IMR-90 (cell line): Measurements from ENCODE around the gene EIF4E3. TPM values are rescaled to one million over a fixed set of nuclear protein-coding genes. Genes with fewer than 3 reads are reported as not detected.

ENCODE experiments used
- ATAC-seq: fragments of 200-7000 bp; cut with Tn5 transposase; 2 replicates; pipeline ENCODE4 v1.9.1; 2020; ENCODE audit warnings: low read depth, mild to moderate bottlenecking, moderate library complexity
- BruUV-seq: library from RNA; stranded (reverse); fragments of 400-500 nt; replicated peaks from 2 replicates; lab custom pipeline; 2021; lab: Mats Ljungman, UMichigan
- CTCF ChIA-PET: fragments of 300-600 bp; formaldehyde crosslinking; extraction: SDS; loops from one replicate; lab custom pipeline; 2021; ENCODE audit warnings: antibody characterized with exemption; lab: Yijun Ruan, JAX
- POLR2A ChIA-PET: fragments of 300-600 bp; sonication (Branson Sonifier 250); formaldehyde crosslinking; loops from one replicate; lab custom pipeline; 2022; ENCODE audit warnings: antibody characterized with exemption; ENCODE audit not compliant: unreplicated experiment; lab: Charles Lee
- DNase-seq: peaks from one replicate; pipeline ENCODE4 v3.0.0; 2013
- H2AFZ ChIP-seq: replicated peaks from 2 replicates; pipeline ENCODE3; 2013; ENCODE audit warnings: low read length, mild to moderate bottlenecking; ENCODE audit not compliant: poor library complexity
- H2AK5ac ChIP-seq: 2 replicates; pipeline ENCODE4 v1.6.1; 2013; ENCODE audit warnings: low read depth, low read length, inconsistent platforms
- H2AK9ac ChIP-seq: replicated peaks from 2 replicates; pipeline ENCODE3; 2013; ENCODE audit warnings: mild to moderate bottlenecking, low read depth, low read length, moderate library complexity; ENCODE audit not compliant: poor library complexity
- H2BK120ac ChIP-seq: 2 replicates; pipeline ENCODE4 v1.6.1; 2013; ENCODE audit warnings: low read depth, low read length, inconsistent platforms
- H2BK15ac ChIP-seq: 3 replicates; pipeline ENCODE4 v1.6.1; 2013; ENCODE audit warnings: low read depth, low read length, inconsistent platforms
- H2BK20ac ChIP-seq: 2 replicates; pipeline ENCODE4 v1.6.1; 2013; ENCODE audit warnings: low read depth, mild to moderate bottlenecking, inconsistent platforms, low read length, moderate library complexity
- H2BK5ac ChIP-seq: 2 replicates; pipeline ENCODE4 v1.6.1; 2013; ENCODE audit warnings: mild to moderate bottlenecking, low read depth, low read length, inconsistent platforms; ENCODE audit not compliant: poor library complexity, severe bottlenecking
- H3K14ac ChIP-seq: replicated peaks from 2 replicates; pipeline ENCODE4 v1.6.1; 2013; ENCODE audit warnings: low read depth, low read length, inconsistent platforms
- H3K18ac ChIP-seq: 2 replicates; pipeline ENCODE4 v1.6.1; 2013; ENCODE audit warnings: low read depth, low read length, control low read depth
- H3K23ac ChIP-seq: 2 replicates; pipeline ENCODE4 v1.6.1; 2013; ENCODE audit warnings: low read depth, low read length, inconsistent platforms
- H3K27ac ChIP-seq: 2 replicates; pipeline ENCODE4 v1.5.1; 2013; ENCODE audit warnings: mild to moderate bottlenecking, control low read depth, low read length; ENCODE audit not compliant: insufficient read depth
- H3K27me3 ChIP-seq: 2 replicates; pipeline ENCODE4 v1.6.1; 2013; ENCODE audit warnings: low read length; ENCODE audit not compliant: control insufficient read depth, insufficient read depth
- H3K36me3 ChIP-seq: 2 replicates; pipeline ENCODE4 v1.6.1; 2013; ENCODE audit warnings: low read length, mixed read lengths; ENCODE audit not compliant: control insufficient read depth, insufficient read depth
- H3K4ac ChIP-seq: 2 replicates; pipeline ENCODE4 v1.6.1; 2013; ENCODE audit warnings: low read depth, low read length, inconsistent platforms
- H3K4me1 ChIP-seq: 2 replicates; pipeline ENCODE4 v1.6.1; 2013; ENCODE audit warnings: low read length, mixed read lengths; ENCODE audit not compliant: control insufficient read depth, insufficient read depth
- H3K4me2 ChIP-seq: 2 replicates; pipeline ENCODE4 v1.6.1; 2013; ENCODE audit warnings: low read depth, mild to moderate bottlenecking, control low read depth, low read length, moderate library complexity
- H3K4me3 ChIP-seq: 2 replicates; pipeline ENCODE4 v1.5.1; 2013; ENCODE audit warnings: low read depth, mild to moderate bottlenecking, control low read depth, low read length, moderate library complexity; ENCODE audit not compliant: insufficient read depth
- H3K56ac ChIP-seq: 2 replicates; pipeline ENCODE4 v1.6.1; 2013; ENCODE audit warnings: low read length, inconsistent platforms; ENCODE audit not compliant: insufficient read depth; ENCODE audit errors: extremely low read depth
- H3K79me1 ChIP-seq, 2 experiments: 2 replicates each; pipeline ENCODE4 v1.6.1; 2013; ENCODE audit warnings: low read length in 2 of 2, inconsistent platforms in 1 of 2, low read depth in 1 of 2
- H3K9ac ChIP-seq: 2 replicates; pipeline ENCODE4 v1.6.1; 2013; ENCODE audit warnings: low read depth, low read length, control low read depth
- H3K9me1 ChIP-seq: 2 replicates; pipeline ENCODE4 v1.6.1; 2013; ENCODE audit warnings: low read length, inconsistent platforms; ENCODE audit not compliant: insufficient read depth
- H3K9me3 ChIP-seq: 2 replicates; pipeline ENCODE4 v1.6.1; 2013; ENCODE audit warnings: low read length; ENCODE audit not compliant: control insufficient read depth, insufficient read depth
- H4K20me1 ChIP-seq: 2 replicates; pipeline ENCODE4 v1.6.1; 2013; ENCODE audit warnings: low read length, inconsistent platforms; ENCODE audit not compliant: insufficient read depth
- H4K5ac ChIP-seq: 2 replicates; pipeline ENCODE4 v1.6.1; 2013; ENCODE audit warnings: mild to moderate bottlenecking, low read depth, low read length, control low read depth
- H4K8ac ChIP-seq, 2 experiments: 2 replicates each; pipeline ENCODE4 v1.6.1; 2013; ENCODE audit warnings: low read depth in 2 of 2, low read length in 2 of 2, control low read depth in 1 of 2, inconsistent platforms in 1 of 2
- H4K91ac ChIP-seq: 2 replicates; pipeline ENCODE4 v1.6.1; 2013; ENCODE audit warnings: low read depth, low read length, inconsistent platforms; ENCODE audit not compliant: insufficient read depth
- BHLHE40 ChIP-seq: fragments of 150-350 bp; IDR thresholded peaks from 2 replicates; pipeline ENCODE4 v1.6.1; 2016; ENCODE audit warnings: mild to moderate bottlenecking, low read depth, low read length
- CEBPB ChIP-seq: IDR thresholded peaks from 2 replicates; pipeline ENCODE4 v1.6.1; 2012; ENCODE audit warnings: low read depth, low read length, improper control_type of control experiment
- CHD1 ChIP-seq: IDR thresholded peaks from 2 replicates; pipeline ENCODE4 v1.6.1; 2012; ENCODE audit warnings: low read depth, low read length, improper control_type of control experiment
- CTCF ChIP-seq: conservative IDR thresholded peaks from 2 replicates; pipeline ENCODE4 v1.5.1; 2012; ENCODE audit warnings: mild to moderate bottlenecking, low read depth, low read length, improper control_type of control experiment
- NFE2L2 ChIP-seq: fragments of 150-350 bp; IDR thresholded peaks from 2 replicates; pipeline ENCODE4 v1.6.1; 2016; ENCODE audit warnings: low read depth, mild to moderate bottlenecking, low read length
- POLR2A ChIP-seq: IDR thresholded peaks from 2 replicates; pipeline ENCODE4 v1.6.1; 2012; ENCODE audit warnings: mild to moderate bottlenecking, low read depth, low read length
- RAD21 ChIP-seq: IDR thresholded peaks from 2 replicates; pipeline ENCODE4 v1.6.1; 2012; ENCODE audit warnings: low read length, improper control_type of control experiment
- RFX5 ChIP-seq: IDR thresholded peaks from 2 replicates; pipeline ENCODE4 v1.8.0; 2012; ENCODE audit warnings: low read depth, mild to moderate bottlenecking, low read length, moderate library complexity
- SMC3 ChIP-seq: fragments of 150-350 bp; IDR thresholded peaks from 2 replicates; pipeline ENCODE4 v1.6.1; 2016; ENCODE audit warnings: low read depth, mild to moderate bottlenecking, antibody characterized with exemption, low read length, moderate library complexity
- USF2 ChIP-seq: fragments of 150-350 bp; IDR thresholded peaks from 2 replicates; pipeline ENCODE4 v1.6.1; 2017; ENCODE audit warnings: mild to moderate bottlenecking, antibody characterized with exemption, low read length, low read depth
- WGBS, 2 experiments: methylation state at CpG; one replicate each; pipeline versions ENCODE4 v1.1.5 to v1.1.7; 2013; ENCODE audit warnings: missing lambda C conversion rate in 2 of 2; ENCODE audit not compliant: insufficient read length in 1 of 2; ENCODE audit errors: extremely low coverage in 2 of 2; 5-methylcytosine and 5-hydroxymethylcytosine counted together
- dilution Hi-C: fragments of 300-500 bp; cut with HindIII; formaldehyde crosslinking; loops from one replicate; pipeline ENCODE4 v1.14.3; 2018; ENCODE audit warnings: low sequenced_read_pairs; ENCODE audit not compliant: unreplicated experiment
- in situ Hi-C: fragments of 300-500 bp; cut with MboI; formaldehyde crosslinking; loops from 3 replicates; pipeline ENCODE4 v1.14.3; 2019; ENCODE audit warnings: low sequenced_read_pairs, inconsistent platforms, mixed read lengths
- intact Hi-C: fragments of 100-400 bp; cut with micrococcal nuclease; formaldehyde crosslinking; loops from 2 replicates; pipeline ENCODE4 v1.10.0; 2022
- polyA plus RNA-seq, 3 experiments: library from polyadenylated mRNA; depleted of rRNA; stranded (reverse); fragments of >200 nt; gene quantifications; 2 replicates each; pipeline ENCODE4 v1.2.3, GENCODE V29; 2012; ENCODE audit warnings: low replicate concordance in 1 of 3
- total RNA-seq: library from RNA; depleted of rRNA; stranded (reverse); fragments of >200 nt; gene quantifications from 2 replicates; pipeline ENCODE4 v1.2.3, GENCODE V29; 2012
- TF ChIP-seq, protein P1 (sequence below): fragments of 150-350 bp; IDR thresholded peaks from 2 replicates; pipeline ENCODE4 v1.6.1; 2016; ENCODE audit warnings: low read depth, mild to moderate bottlenecking, low read length, moderate library complexity, borderline replicate concordance

Gene EIF4E3
- total and polyA plus RNA-seq, 2 of the 4 experiments (the other 2 are of a cell fraction) = 0.72 to 1.1 TPM

DNA sequence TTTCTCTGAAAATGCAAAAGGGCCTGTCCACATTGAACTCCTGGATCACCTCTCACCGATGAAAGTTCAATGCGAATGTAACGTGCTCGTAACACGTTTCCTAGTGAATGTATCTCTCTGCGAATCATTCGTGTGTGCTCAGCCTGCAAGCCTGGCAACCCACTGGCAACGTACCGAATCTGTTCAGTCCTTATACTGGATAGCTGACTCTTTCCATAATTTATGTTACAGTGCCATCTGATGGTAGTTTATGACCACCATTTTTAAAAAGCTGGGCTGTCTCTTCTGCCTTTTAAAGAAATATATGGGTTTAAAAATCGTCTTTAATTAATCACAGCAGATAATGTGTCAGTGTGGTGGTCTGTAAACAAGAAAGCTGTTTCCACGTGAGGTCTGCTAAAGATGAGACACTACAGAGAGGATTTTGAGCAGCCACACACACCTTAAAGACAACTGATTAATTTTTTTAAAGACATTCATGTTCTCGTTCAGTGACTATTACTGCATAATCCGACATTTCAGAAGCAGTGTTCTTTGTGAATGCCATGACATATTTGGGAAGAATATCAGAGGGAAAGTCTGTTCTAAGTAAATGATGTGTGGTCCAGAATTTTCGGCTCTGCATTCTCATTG is 72.3 kb downstream of the EIF4E3 start:
- no peaks in the 10 kb centered on the region for H3K9me1 ChIP-seq
- intact Hi-C loops = loop anchor here (1.0 to 10.0 kb wide), 8 partner anchors 68 to 1589 kb away; no protein-coding TSS in a partner anchor
- no peak overlapping the region for H2BK15ac ChIP-seq
- in situ Hi-C loops = loop anchor here (10.0 to 25.0 kb wide), 3 partner anchors 348 to 1591 kb away; no protein-coding TSS in a partner anchor
- no peak overlapping the region for H3K9ac ChIP-seq
- no peak overlapping the region; the same call in 1 of the 2 replicates for H2BK20ac ChIP-seq
- ChIA-PET POLR2A (no interaction called here), CTCF (interaction anchor here (0.6 kb wide), 1 partner anchor 406 kb away, joined by 3 read pairs; no protein-coding TSS in a partner anchor)
- H3K4me2 ChIP-seq = peak overlapping the region; percentile 4; the same call in 1 of the 2 replicates
- peak overlapping the region; percentile 69 for H2AFZ ChIP-seq
- no peak overlapping the region for H4K5ac ChIP-seq
- H3K14ac ChIP-seq = peak overlapping the region; percentile 88
- 12% methylated on average over 6 of the region's 14 CpGs; no CpG with 5 or more reads in 1 of the 2 experiments for WGBS, 2 experiments
- H3K4me1 ChIP-seq = no peaks in the 10 kb centered on the region
- no TSS peak for BruUV-seq
- no peak overlapping the region for H2BK5ac ChIP-seq
- H4K91ac ChIP-seq = no peak overlapping the region
- peak overlapping the region; percentile 66 for H2AK9ac ChIP-seq
- no peak overlapping the region for H3K27ac ChIP-seq
- no peak overlapping the region for H4K8ac ChIP-seq
- peak; percentile 72 for DNase-seq
- H2AK5ac ChIP-seq = peak overlapping the region; percentile 31; the same call in 1 of the 2 replicates
- TF ChIP-seq CHD1 (no peak), CTCF (peak; percentile 76), NFE2L2 (no peak), SMC3 (peak; percentile 79), RAD21 (peak; percentile 89), POLR2A (no peak), RFX5 (no peak), USF2 (no peak), CEBPB (no peak), BHLHE40 (no peak)
- TF ChIP-seq, protein P1, sequence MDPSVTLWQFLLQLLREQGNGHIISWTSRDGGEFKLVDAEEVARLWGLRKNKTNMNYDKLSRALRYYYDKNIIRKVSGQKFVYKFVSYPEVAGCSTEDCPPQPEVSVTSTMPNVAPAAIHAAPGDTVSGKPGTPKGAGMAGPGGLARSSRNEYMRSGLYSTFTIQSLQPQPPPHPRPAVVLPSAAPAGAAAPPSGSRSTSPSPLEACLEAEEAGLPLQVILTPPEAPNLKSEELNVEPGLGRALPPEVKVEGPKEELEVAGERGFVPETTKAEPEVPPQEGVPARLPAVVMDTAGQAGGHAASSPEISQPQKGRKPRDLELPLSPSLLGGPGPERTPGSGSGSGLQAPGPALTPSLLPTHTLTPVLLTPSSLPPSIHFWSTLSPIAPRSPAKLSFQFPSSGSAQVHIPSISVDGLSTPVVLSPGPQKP = no peak
- no peaks in the 10 kb centered on the region for H3K36me3 ChIP-seq
- H3K4me3 ChIP-seq = no peak overlapping the region
- H3K18ac ChIP-seq = no peak overlapping the region
- H3K9me3 ChIP-seq = no peaks in the 10 kb centered on the region
- H4K20me1 ChIP-seq = no peaks in the 10 kb centered on the region
- peak; percentile 91 for ATAC-seq
- H3K79me1 ChIP-seq = no peaks in the 10 kb centered on the region
- H3K23ac ChIP-seq = peak overlapping the region; percentile 21
- dilution Hi-C loops = no loop called here
- 0 out of 2 replicates have a peak overlapping the region, but pooled peaks have one; percentile 22 for H3K4ac ChIP-seq
- H3K27me3 ChIP-seq = peaks cover 6% of the 10 kb centered on the region; the same call in 1 of the 2 replicates
- H3K56ac ChIP-seq = no peak overlapping the region
- no peak overlapping the region for H2BK120ac ChIP-seq
